HG03558 (cell line): Measurements from ENCODE around the gene ATXN10.

ENCODE experiments used
- ATAC-seq: cut with Tn5 transposase; IDR thresholded peaks from one replicate; pipeline ENCODE4 v1.9.1; 2021; ENCODE audit warnings: moderate number of reproducible peaks; ENCODE audit not compliant: unreplicated experiment; ENCODE audit errors: extremely low read depth

The ATXN10 gene

DNA sequence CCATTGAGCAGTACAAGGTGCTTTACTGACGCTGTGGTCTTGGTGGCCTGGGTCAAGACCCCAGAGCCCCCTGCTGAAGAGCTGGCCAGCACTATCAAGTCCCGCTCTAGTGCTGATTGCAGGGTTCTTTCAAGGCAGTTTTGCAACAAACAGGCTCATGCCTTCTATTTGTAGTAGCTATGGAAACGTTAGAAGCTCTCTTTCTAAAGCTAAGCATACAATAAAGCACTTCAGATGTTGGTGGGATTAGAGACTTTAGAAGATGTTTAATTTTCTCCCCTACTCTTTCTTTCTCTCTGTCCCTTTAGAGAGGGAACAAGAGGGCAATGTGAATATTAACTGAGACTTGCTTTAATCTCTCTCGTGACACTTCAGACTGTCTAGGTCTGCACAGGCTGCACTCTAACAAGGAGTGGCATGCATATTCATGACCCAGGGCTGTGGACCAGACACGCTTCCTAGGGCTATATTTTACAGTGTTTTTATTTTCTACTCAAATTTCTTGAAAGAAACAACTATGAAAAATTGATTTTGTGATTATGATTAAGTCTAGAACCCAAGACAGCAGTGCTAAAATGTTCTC, 166.8 kb downstream of the ATXN10 start:
- no peak for ATAC-seq

DNA sequence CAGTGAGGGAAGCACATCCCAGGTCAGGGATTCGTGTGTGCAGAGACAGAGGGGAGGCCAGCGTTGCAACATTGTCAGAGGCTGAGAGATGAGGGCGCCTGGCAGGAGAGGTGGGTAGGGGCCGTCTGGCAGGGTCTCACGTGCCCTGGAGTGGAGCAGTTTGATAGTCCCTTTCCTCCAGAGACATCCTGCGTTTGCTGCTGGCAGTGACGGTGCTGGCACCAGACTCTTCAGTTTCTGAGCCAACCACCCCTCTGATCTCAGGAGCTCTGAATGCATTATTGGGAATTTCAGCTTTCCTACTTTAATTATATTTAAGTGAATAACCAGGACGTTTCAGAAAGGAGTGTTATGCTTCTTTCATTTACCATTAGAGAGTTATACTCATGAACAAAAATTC, 168.8 kb downstream of the ATXN10 start:
- ATAC-seq, result no peak

DNA sequence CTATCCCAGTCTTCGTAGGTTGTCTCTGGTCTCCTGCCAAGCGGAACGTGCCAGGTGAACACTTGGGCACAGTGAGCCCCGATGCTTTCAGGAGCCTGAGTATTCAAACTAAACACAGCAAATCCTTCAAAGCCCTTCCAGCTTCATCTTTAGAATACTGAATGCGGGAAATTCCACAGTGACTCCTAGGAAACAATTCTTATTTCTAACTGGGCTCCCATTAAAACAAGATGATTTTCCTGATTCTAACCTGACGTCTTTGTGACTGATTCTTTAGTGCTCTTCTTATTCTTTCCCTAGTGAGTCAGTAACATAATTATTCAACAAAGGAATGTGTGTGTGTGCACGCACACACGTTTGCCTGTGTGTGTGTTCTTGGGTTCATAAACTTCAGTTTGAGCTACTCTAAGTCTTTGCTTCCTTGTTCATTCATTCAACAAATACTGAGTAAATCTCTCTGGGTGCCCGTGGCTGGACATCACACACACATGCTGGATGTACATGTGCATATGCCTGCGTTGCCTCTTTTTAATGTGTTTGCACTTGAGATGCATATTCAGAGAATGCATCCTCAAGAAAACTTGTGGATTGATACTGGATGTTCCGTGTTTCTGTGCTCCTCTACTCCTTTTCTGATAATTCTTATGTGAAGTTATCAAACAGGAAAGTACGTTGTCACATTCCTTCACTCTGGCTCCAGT, 170.8 kb downstream of the ATXN10 start:
- no peak for ATAC-seq

DNA sequence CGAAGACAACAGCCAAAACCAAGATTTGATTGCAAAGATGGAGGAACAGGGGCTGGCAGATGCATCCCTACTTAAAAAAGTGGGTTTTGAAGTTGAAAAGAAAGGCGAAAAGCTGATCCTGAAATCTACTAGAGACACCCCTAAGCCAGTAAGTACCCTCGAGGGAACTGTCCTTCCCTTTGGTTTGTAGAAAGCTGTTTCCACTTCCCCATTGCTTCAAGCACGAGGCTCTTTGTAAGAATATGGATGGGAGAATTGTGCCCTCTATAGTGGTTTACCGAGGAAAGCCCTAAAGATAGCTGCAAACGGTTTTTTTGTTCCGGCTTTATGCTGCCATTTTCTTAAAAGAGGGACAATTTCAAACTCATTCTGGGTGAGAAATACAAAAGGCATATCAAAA, 171.4 kb downstream of the ATXN10 start:
- ATAC-seq, result no peak

DNA sequence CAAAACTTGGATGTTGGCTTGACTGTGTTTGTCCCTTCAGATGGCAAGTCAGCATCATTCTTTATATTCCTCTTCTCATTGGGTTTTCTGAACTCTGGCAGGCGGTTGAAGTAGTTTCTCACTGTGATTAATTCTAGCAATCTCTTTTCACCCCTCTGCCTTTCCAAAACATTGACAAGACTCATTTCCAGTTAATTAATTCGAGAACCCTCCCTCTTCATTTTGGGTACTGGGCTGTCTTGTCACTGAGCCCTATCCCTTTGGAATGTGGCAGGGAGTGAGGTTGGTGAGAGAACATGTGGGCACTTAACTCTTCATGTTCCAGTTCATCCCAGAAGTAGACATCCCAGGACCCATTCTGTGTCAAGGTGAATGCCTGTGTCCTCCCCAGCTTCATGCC, 172.4 kb downstream of the ATXN10 start:
- no peak for ATAC-seq

DNA sequence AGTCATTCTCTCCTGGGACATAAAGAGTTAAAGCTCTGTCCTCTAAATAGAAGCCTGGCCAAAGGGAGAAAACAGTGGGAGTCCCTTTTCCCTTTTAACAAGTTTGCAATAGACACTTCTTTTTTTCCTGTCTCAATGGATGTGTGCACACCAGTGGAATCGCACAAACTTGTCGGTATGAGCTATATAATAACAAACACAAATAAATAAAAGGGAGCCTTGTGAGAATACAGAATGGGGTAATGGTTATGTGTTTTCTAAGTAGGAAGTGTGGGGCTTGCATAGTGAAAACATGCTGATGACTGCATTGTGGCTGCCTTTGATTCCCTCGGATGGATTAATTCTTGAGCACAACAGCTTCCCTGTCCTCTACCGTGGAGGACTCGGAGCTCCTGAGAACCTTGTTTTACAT, 173.4 kb downstream of the ATXN10 start:
- ATAC-seq, result no peak

DNA sequence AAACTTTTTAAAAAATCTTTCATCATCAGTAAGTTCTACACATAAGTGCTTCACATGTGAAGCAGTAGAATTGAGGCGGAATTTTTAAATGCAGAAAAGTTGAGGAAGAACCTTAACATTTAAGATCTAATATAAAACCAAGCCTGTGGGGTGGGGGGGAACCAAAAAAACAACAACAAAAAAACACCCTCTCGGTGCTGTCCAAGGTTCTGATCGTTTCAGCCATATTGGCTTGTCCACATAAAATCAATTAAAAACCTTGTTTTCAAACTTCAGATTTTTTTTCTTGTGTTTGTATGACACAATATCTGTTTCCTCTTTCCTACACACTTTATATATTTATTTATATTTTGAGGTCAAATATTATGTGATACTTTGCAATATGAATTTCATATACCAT, 175.3 kb downstream of the ATXN10 start:
- ATAC-seq, result no peak

DNA sequence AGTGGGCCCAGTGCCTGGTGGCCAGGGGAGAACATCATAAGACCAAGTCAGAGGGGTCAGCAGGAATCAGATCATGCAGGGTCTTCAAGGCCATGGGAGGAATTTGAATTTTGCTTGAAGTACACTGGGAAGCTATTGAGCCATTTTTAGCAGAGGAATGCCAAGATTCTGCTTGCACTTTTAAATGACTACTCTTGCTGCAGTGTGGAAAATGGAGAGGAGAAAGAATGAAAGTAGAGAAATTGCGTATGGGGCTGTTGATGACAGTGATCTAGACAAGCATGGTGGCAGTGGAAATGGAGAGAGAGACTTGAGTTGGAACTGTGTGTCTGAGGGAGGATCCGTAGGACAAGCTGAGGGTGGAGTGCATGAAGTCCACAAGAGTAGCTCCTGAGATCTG, 177.3 kb downstream of the ATXN10 start:
- ATAC-seq, result no peak

DNA sequence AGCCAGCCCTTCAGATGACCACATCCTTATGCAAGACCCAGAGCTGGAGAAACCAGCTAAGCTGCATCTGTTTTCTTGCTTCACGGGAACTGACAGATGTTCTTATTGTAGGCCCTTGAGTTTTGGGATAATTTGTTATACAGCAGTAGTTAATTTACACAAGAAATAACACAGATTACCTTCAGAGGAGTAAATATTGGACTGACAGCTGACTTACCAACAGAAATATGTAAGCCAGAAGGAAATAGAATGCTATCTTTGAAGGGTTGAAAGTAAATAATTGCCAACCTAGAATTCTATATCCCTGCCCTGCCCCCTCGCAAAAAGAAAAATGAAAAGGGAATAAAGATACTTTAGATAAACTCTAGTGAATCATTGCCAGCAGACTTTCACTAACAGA, 181.2 kb downstream of the ATXN10 start:
- ATAC-seq, result no peak

DNA sequence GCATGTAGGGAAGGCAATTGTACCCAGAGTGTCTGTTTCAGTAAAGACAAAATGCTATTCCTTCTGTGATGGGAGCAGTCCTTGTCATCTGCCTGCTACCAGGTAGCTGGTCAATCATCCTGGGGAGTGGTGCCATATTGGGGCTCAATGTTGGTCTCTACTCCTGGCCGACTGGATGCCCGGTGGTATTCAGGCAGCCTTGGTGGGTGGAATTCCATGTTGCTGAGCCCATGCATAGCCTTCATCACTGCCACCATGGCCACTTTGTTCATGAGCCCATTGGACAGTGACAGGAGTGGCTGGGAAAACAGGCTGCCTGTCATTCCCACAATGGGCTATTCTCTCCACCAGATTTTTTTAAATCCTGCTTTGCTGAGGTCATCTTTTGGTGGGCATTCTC, 184.3 kb downstream of the ATXN10 start:
- no peak for ATAC-seq

DNA sequence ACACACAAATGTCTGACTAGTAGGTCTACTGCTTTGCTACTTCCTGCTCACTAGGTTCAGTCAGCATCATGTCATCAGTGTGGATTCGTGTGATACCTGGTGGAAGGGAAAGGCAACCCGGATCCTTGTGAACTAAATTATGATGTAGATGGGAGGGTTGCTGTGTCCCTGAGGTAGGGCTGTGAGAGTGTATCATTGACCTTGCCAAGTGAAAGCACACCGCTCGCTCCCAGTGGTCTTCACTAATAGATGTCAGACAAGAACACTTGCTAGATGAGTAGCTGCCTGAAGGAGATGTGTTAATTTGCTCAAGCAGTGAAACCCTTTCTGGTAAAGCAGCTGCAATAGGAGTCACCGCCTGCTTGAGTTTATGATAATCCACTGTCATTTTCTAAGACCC, 185.9 kb downstream of the ATXN10 start:
- ATAC-seq, result no peak

DNA sequence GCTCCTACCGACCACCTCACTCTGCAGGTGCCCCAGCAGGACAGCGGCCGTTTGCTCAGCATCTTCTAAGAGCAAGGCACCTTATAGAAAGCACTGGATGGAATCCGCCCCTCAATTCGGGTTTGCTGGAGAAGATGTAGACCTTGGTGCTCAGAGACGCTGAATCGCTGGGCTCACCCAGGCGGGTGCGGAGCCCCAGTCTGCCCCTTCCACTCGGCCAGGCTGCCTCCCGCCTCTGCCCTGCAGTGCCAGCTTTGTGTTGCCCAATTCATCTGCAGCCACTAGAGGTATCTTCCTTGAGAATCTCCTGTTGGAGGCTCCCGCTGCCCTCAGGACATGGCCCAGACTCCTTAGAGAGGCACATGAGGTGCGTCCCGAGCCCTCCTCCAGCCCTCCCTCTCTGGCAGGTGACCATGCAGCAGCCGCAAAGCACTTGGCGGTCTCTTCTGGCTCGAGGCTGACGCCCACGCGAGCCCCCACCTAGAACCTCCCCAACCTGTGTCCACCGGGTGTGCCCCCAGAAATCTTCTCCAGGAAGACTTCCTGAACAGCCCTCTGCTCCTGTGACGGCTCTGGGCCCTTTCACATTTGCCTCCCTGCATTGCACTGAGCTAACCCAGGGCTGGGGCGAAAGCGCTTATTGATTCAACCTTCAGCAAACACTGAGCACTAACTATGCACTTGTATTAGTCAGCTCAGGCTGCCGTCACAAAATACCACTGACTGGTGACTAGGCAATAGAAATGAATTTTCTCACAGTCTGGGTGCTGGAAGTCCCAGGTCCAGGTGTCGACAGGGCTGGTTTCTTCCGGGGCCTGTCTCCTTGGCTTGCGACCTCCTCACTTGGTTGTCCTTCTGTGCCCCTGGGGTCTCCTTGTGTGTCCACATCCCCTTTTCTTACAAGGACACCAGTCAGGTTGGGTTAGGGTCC, 187.9 kb downstream of the ATXN10 start:
- no peak for ATAC-seq

DNA sequence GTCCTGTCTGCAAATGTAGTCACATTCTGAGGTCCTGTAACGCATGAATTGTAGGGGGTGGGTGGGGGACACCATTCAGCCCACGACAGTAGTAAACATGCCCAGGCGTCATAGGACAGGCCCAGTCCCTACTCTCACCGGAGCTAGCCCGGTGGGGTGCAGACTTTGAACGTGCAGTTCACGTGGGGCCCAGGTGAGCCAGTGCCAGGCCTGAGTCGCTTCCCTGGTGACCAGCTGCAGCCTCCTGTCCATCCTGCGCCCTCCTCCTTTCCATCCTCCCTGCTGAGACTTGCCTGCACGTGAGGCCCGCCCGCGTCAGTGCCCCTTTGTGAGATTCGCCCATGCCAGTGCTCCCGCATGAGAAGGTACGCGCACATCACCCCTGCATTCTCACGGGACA, 188.6 kb downstream of the ATXN10 start:
- ATAC-seq, result no peak

DNA sequence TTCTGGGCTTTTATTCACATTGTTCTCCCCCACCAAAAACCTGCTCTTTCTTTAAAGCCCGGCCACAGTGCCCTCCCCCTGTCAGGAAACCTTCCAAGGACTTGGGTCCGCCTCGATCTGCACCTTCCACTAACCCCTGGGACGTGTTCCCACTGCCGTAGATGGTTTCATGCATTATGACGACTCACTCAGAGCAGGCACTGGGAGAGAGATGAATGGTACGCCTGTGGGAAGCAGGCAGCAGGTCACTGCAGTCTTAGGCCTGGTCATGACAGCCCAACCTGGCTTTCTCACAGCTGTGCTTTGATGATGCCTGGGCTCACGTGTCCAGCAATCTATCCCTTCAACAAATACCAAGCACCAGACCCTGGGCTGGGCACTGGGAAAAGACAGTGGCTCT, 189.6 kb downstream of the ATXN10 start:
- no peak for ATAC-seq

DNA sequence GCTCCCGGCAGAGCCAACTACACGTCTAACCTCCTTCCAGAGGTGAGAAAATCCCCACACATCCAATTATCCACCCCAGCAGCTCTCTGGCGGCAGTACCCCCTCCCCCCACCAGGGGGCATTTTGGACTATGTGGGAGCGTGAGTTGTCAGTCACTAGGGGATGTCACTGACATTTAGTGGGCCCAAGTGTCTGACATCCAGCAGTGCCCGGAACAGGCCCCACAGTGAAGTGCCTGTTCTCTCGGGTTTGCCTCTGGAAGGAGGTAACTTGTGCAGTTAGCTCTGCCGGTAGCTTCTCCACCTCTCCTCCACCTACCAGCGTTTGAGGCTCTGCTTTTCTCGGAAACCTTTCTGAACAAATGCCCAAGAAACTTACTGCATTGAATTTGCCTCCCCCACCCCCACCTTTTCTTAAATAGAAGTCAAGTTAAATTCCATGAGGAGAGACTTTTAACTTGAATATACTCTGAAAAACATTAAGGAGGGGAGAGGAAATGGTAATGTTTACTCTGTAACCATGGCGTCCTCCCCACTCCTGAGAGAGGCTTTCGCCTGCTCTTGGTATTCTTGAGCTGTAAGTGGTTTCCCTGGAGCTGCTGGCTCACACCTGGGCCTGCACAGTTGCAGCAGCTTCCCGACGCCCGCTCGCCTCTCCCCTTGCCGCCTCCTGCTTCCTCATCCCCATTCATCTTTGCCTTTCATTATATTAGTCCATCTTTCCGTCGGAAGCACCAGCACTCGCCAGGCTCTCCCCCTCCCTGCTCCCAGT, 192.5 kb downstream of the ATXN10 start:
- no peak for ATAC-seq

DNA sequence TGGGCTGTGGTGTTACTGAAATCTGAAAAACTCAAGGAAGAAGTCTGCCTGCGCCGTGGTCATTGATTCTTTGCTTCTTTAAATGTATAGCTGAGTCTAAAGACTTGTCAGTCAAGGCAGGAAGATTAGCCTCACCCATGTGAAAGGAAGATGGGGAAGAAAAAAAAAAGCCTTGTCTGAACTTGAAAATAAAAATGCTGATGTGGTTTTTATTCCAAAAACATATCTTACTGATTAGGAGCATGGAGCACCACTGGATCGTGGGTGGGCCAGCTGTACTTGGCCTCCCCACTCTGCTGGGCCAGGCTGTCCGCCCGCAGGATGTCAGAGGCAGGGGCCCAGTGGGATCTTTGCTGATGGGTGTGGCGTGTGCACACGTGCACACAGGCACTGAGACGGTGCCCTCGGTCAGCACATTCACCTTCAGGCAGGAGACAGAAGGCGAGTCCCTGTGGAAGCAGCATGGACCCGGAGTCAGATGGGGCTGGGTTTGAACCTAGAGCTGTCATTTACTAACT, 193.4 kb downstream of the ATXN10 start:
- ATAC-seq, result no peak

DNA sequence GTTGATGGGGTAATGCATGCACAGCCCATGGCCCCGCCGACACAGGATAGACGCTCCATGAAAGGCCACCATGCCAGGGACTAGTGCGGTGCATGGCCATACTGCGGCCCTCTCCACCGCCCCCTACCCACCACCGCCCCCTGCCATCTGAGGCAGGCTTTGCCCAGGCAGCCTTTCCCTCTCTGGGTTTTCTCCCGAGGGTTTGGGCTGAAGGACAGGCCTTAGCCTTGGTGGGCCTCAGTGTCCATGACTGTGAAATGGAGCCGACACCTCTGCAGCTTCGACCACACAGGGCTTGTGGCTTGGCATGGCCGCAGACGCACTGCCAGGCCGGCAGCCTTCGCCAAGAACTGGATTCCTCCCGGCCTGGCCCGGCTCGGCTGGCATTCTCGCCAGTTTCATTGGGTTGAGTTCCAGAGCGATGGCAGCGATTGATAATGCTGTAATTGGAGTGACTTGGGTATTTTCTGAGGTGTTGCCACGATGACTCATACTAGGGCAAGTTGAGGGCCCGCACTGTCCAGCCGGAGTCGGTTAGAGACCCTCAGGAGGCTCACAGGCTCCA, 194.0 kb downstream of the ATXN10 start:
- ATAC-seq, result no peak

DNA sequence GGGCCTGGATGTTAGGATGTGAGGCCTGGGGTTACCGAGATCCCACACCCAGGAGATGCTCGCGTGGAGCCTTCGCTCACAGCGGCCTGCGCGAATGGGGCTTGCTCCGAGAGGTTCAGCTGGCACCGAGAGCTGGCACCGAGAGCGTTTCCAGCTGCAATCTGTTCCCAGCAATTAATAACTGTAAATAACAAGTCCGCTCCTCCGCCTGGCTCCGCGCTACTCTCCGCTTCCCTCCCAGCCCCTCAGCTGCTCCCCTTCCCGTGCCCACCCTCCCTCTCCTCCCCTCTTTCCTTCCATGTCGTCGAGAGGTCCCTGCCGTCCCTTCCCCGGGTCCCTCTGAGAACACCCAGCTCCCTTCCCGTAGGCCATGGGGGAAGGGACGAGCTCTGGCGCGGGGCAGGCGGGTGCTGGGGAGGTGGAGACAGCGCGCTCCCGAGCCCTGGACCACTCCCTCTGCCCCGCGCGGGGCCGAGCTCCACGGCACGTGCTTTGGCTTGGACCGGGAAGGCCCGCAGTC, 194.6 kb downstream of the ATXN10 start:
- ATAC-seq, result no peak

DNA sequence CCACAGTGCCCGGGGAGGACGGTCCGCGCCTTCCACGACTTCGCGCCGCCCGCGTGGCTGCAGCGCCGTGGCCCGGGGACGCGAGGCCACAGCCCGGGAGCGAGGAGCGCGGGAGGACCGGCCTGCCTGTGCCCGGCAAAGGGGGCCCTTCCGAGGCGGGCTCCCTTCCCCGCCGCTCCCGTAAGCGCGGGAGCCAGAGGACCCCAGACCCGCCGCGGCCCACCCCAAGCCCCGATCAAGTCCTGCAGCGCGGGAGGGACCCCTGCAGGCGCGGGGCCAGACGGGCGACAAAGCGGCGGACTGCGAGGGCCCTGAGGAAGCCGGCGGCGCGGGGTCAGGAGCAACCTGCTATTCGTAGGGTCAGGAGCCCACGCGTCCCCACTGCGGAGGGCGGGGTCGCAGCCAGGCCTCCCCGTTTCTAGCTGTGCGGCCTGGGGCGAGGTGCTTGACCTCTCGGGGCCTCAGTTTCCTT, 195.0 kb downstream of the ATXN10 start:
- ATAC-seq, result no peak
